ENCODE results near the gene MRPS33. TPM values are rescaled to one million over a fixed set of nuclear protein-coding genes. Genes with fewer than 3 reads are reported as not detected.
A peak's percentile ranks its signal among the peaks of the same experiment; 100 is the strongest.

MRPS33 gene
- total RNA-seq, 2 donors from 2014 or later, result 4.6 to 9.9 TPM

GRCh38 chr7:141001546-141001945 is 13.2 kb downstream of the MRPS33 start:
- WGBS, 2 donors, result 9 to 14% methylated on average over 1 of the region's 1 CpG
- H3K4me1 ChIP-seq, result peaks cover 30% of the 10 kb centered on the region
- no peaks in the 10 kb centered on the region for H3K27me3 ChIP-seq
- DNase-seq (no peak), ATAC-seq (no peak)
- peak overlapping the region in 1 of 4 donors; percentile 39 for H3K27ac ChIP-seq
- H3K36me3 ChIP-seq (replicated peaks in 1 of 2; ENCODE audit: insufficient read depth in 1 of 2, low read depth in 2 of 2), result peaks cover 0 to 6% of the 10 kb centered on the region in 2 donors
- TF ChIP-seq CTCF (IDR thresholded peaks at IDR 0.05), result no peak
- TF ChIP-seq POLR2A (IDR thresholded peaks at IDR 0.05), result no peak
- no peaks in the 10 kb centered on the region for H3K9me3 ChIP-seq
- intact Hi-C loops (cut with DNase I), result no loop called here
- no peak overlapping the region for H3K4me3 ChIP-seq

GRCh38 chr7:141001122-141001521 is 13.6 kb downstream of the MRPS33 start:
- intact Hi-C loops (cut with DNase I), result no loop called here
- Histone ChIP-seq H3K4me3 (no peak overlapping the region), H3K27ac (no peak overlapping the region), H3K36me3 (replicated peaks in 1 of 2; ENCODE audit: insufficient read depth in 1 of 2, low read depth in 2 of 2) (peaks cover 0 to 5% of the 10 kb centered on the region in 2 donors), H3K9me3 (no peaks in the 10 kb centered on the region), H3K4me1 (peaks cover 30% of the 10 kb centered on the region), H3K27me3 (no peaks in the 10 kb centered on the region)
- WGBS, 2 donors, result 92 to 97% methylated on average over 3 of the region's 3 CpGs
- TF ChIP-seq POLR2A (IDR thresholded peaks at IDR 0.05) (no peak), CTCF (IDR thresholded peaks at IDR 0.05) (no peak)
- DNase-seq (no peak), ATAC-seq (no peak)

- no peak overlapping the region for H3K4me3 ChIP-seq
- no peaks in the 10 kb centered on the region for H3K27me3 ChIP-seq
- no peak overlapping the region for H3K27ac ChIP-seq
- DNase-seq, result no peak
- no peaks in the 10 kb centered on the region for H3K9me3 ChIP-seq
- intact Hi-C loops (cut with DNase I), result no loop called here
- H3K36me3 ChIP-seq (replicated peaks in 1 of 2; ENCODE audit: insufficient read depth in 1 of 2, low read depth in 2 of 2), result no peaks in the 10 kb centered on the region
- WGBS, 2 donors, result 69 to 87% methylated on average over 2 of the region's 2 CpGs
- no peak for ATAC-seq
- TF ChIP-seq POLR2A (IDR thresholded peaks at IDR 0.05), result no peak
- TF ChIP-seq CTCF (IDR thresholded peaks at IDR 0.05), result no peak
- H3K4me1 ChIP-seq, result peaks cover 27% of the 10 kb centered on the region
Observed at GRCh38 chr7:140998715-140999114, 16.0 kb downstream of the MRPS33 start.

GRCh38 chr7:140992422-140992821 is 22.3 kb downstream of the MRPS33 start:
- Histone ChIP-seq H3K36me3 (replicated peaks in 1 of 2; ENCODE audit: insufficient read depth in 1 of 2, low read depth in 2 of 2) (no peaks in the 10 kb centered on the region), H3K4me1 (peaks cover 8% of the 10 kb centered on the region), H3K27ac (no peak overlapping the region), H3K9me3 (no peaks in the 10 kb centered on the region), H3K27me3 (no peaks in the 10 kb centered on the region), H3K4me3 (no peak overlapping the region)
- TF ChIP-seq CTCF (IDR thresholded peaks at IDR 0.05) (no peak), POLR2A (IDR thresholded peaks at IDR 0.05) (no peak)
- ATAC-seq (no peak), DNase-seq (no peak)
- WGBS, 2 donors, result 71 to 79% methylated on average over 3 of the region's 3 CpGs
- intact Hi-C loops (cut with DNase I), result no loop called here

GRCh38 chr7:140990193-140990962 is 24.4 kb downstream of the MRPS33 start:
- H3K36me3 ChIP-seq (replicated peaks in 1 of 2; ENCODE audit: insufficient read depth in 1 of 2, low read depth in 2 of 2), result no peaks in the 10 kb centered on the region
- 76 to 88% methylated on average over 4 of the region's 4 CpGs for WGBS, 2 donors
- H3K27me3 ChIP-seq, result no peaks in the 10 kb centered on the region
- TF ChIP-seq POLR2A (IDR thresholded peaks at IDR 0.05), result no peak
- TF ChIP-seq CTCF (IDR thresholded peaks at IDR 0.05), result no peak
- H3K4me1 ChIP-seq, result peaks cover 8% of the 10 kb centered on the region
- H3K9me3 ChIP-seq, result no peaks in the 10 kb centered on the region
- ATAC-seq (no peak), DNase-seq (no peak)
- intact Hi-C loops (cut with DNase I), result no loop called here
- H3K27ac ChIP-seq, result no peak overlapping the region
- no peak overlapping the region for H3K4me3 ChIP-seq
